ENCODE measurements around the gene AJAP1.

AJAP1 gene

GRCh38 chr1:4689271-4689935 lies 35.0 kb downstream of the AJAP1 start:
- H3K4me3 ChIP-seq (ENCODE audit: low read depth in 1 of 2, low read length in 2 of 2), result no peak overlapping the region
- H3K27ac ChIP-seq (ENCODE audit: low read length), result no peak overlapping the region
- H3K27me3 ChIP-seq (ENCODE audit: low read depth, low read length), result no peaks in the 10 kb centered on the region
- H3K36me3 ChIP-seq (ENCODE audit: control insufficient read depth in 1 of 2, insufficient read depth in 2 of 2, low read length in 2 of 2), result no peaks in the 10 kb centered on the region
- H3K4me1 ChIP-seq (ENCODE audit: control insufficient read depth in 1 of 2, insufficient read depth in 2 of 2, low read length in 2 of 2), result no peaks in the 10 kb centered on the region
- H3K9me3 ChIP-seq (ENCODE audit: control insufficient read depth in 1 of 2, low read length in 2 of 2), result no peaks in the 10 kb centered on the region

GRCh38 chr1:4689941-4690635 lies 35.7 kb downstream of the AJAP1 start:
- Histone ChIP-seq H3K4me3 (ENCODE audit: low read depth in 1 of 2, low read length in 2 of 2) (no peak overlapping the region), H3K36me3 (ENCODE audit: control insufficient read depth in 1 of 2, insufficient read depth in 2 of 2, low read length in 2 of 2) (no peaks in the 10 kb centered on the region), H3K4me1 (ENCODE audit: control insufficient read depth in 1 of 2, insufficient read depth in 2 of 2, low read length in 2 of 2) (no peaks in the 10 kb centered on the region), H3K27ac (ENCODE audit: low read length) (no peak overlapping the region), H3K27me3 (ENCODE audit: low read depth, low read length) (no peaks in the 10 kb centered on the region), H3K9me3 (ENCODE audit: control insufficient read depth in 1 of 2, low read length in 2 of 2) (no peaks in the 10 kb centered on the region)

- H3K4me1 ChIP-seq (ENCODE audit: control insufficient read depth in 1 of 2, insufficient read depth in 2 of 2, low read length in 2 of 2), result no peaks in the 10 kb centered on the region
- H3K36me3 ChIP-seq (ENCODE audit: control insufficient read depth in 1 of 2, insufficient read depth in 2 of 2, low read length in 2 of 2), result no peaks in the 10 kb centered on the region
- no peaks in the 10 kb centered on the region for H3K27me3 ChIP-seq (ENCODE audit: low read depth, low read length)
- H3K9me3 ChIP-seq (ENCODE audit: control insufficient read depth in 1 of 2, low read length in 2 of 2), result peaks cover 0 to 3% of the 10 kb centered on the region in 2 donors
- H3K4me3 ChIP-seq (ENCODE audit: low read depth in 1 of 2, low read length in 2 of 2), result no peak overlapping the region
- no peak overlapping the region for H3K27ac ChIP-seq (ENCODE audit: low read length)
Observed at GRCh38 chr1:4690951-4691675, 36.7 kb downstream of the AJAP1 start.

GRCh38 chr1:4691766-4692405 lies 37.5 kb downstream of the AJAP1 start:
- Histone ChIP-seq H3K27ac (ENCODE audit: low read length) (no peak overlapping the region), H3K4me3 (ENCODE audit: low read depth in 1 of 2, low read length in 2 of 2) (no peak overlapping the region), H3K27me3 (ENCODE audit: low read depth, low read length) (no peaks in the 10 kb centered on the region), H3K36me3 (ENCODE audit: control insufficient read depth in 1 of 2, insufficient read depth in 2 of 2, low read length in 2 of 2) (no peaks in the 10 kb centered on the region), H3K4me1 (ENCODE audit: control insufficient read depth in 1 of 2, insufficient read depth in 2 of 2, low read length in 2 of 2) (no peaks in the 10 kb centered on the region), H3K9me3 (ENCODE audit: control insufficient read depth in 1 of 2, low read length in 2 of 2) (peaks cover 0 to 3% of the 10 kb centered on the region in 2 donors)

- no peaks in the 10 kb centered on the region for H3K27me3 ChIP-seq (ENCODE audit: low read depth, low read length)
- H3K27ac ChIP-seq (ENCODE audit: low read length), result no peak overlapping the region
- H3K4me3 ChIP-seq (ENCODE audit: low read depth in 1 of 2, low read length in 2 of 2), result no peak overlapping the region
- no peaks in the 10 kb centered on the region for H3K36me3 ChIP-seq (ENCODE audit: control insufficient read depth in 1 of 2, insufficient read depth in 2 of 2, low read length in 2 of 2)
- H3K9me3 ChIP-seq (ENCODE audit: control insufficient read depth in 1 of 2, low read length in 2 of 2), result peaks cover 0 to 3% of the 10 kb centered on the region in 2 donors
- H3K4me1 ChIP-seq (ENCODE audit: control insufficient read depth in 1 of 2, insufficient read depth in 2 of 2, low read length in 2 of 2), result no peaks in the 10 kb centered on the region
Observed at GRCh38 chr1:4692437-4692836, 38.0 kb downstream of the AJAP1 start.

- H3K27me3 ChIP-seq (ENCODE audit: low read depth, low read length), result no peaks in the 10 kb centered on the region
- H3K36me3 ChIP-seq (ENCODE audit: control insufficient read depth in 1 of 2, insufficient read depth in 2 of 2, low read length in 2 of 2), result no peaks in the 10 kb centered on the region
- peaks cover 0 to 3% of the 10 kb centered on the region in 2 donors for H3K9me3 ChIP-seq (ENCODE audit: control insufficient read depth in 1 of 2, low read length in 2 of 2)
- H3K27ac ChIP-seq (ENCODE audit: low read length), result no peak overlapping the region
- H3K4me3 ChIP-seq (ENCODE audit: low read depth in 1 of 2, low read length in 2 of 2), result no peak overlapping the region
- H3K4me1 ChIP-seq (ENCODE audit: control insufficient read depth in 1 of 2, insufficient read depth in 2 of 2, low read length in 2 of 2), result no peaks in the 10 kb centered on the region
Observed at GRCh38 chr1:4693331-4693730, 38.9 kb downstream of the AJAP1 start.

- H3K27me3 ChIP-seq (ENCODE audit: low read depth, low read length), result no peaks in the 10 kb centered on the region
- H3K9me3 ChIP-seq (ENCODE audit: control insufficient read depth in 1 of 2, low read length in 2 of 2), result peaks cover 0 to 3% of the 10 kb centered on the region in 2 donors
- no peak overlapping the region for H3K27ac ChIP-seq (ENCODE audit: low read length)
- H3K4me3 ChIP-seq (ENCODE audit: low read depth in 1 of 2, low read length in 2 of 2), result no peak overlapping the region
- no peaks in the 10 kb centered on the region for H3K36me3 ChIP-seq (ENCODE audit: control insufficient read depth in 1 of 2, insufficient read depth in 2 of 2, low read length in 2 of 2)
- no peaks in the 10 kb centered on the region for H3K4me1 ChIP-seq (ENCODE audit: control insufficient read depth in 1 of 2, insufficient read depth in 2 of 2, low read length in 2 of 2)
Observed at GRCh38 chr1:4693891-4694290, 39.5 kb downstream of the AJAP1 start.

- H3K27me3 ChIP-seq (ENCODE audit: low read depth, low read length), result no peaks in the 10 kb centered on the region
- peaks cover 0 to 3% of the 10 kb centered on the region in 2 donors for H3K9me3 ChIP-seq (ENCODE audit: control insufficient read depth in 1 of 2, low read length in 2 of 2)
- no peaks in the 10 kb centered on the region for H3K36me3 ChIP-seq (ENCODE audit: control insufficient read depth in 1 of 2, insufficient read depth in 2 of 2, low read length in 2 of 2)
- no peaks in the 10 kb centered on the region for H3K4me1 ChIP-seq (ENCODE audit: control insufficient read depth in 1 of 2, insufficient read depth in 2 of 2, low read length in 2 of 2)
- H3K27ac ChIP-seq (ENCODE audit: low read length), result no peak overlapping the region
- no peak overlapping the region for H3K4me3 ChIP-seq (ENCODE audit: low read depth in 1 of 2, low read length in 2 of 2)
Observed at GRCh38 chr1:4694492-4694891, 40.1 kb downstream of the AJAP1 start.

GRCh38 chr1:4695241-4695640 lies 40.8 kb downstream of the AJAP1 start:
- Histone ChIP-seq H3K4me3 (ENCODE audit: low read depth in 1 of 2, low read length in 2 of 2) (no peak overlapping the region), H3K4me1 (ENCODE audit: control insufficient read depth in 1 of 2, insufficient read depth in 2 of 2, low read length in 2 of 2) (no peaks in the 10 kb centered on the region), H3K27me3 (ENCODE audit: low read depth, low read length) (no peaks in the 10 kb centered on the region), H3K9me3 (ENCODE audit: control insufficient read depth in 1 of 2, low read length in 2 of 2) (peaks cover 0 to 3% of the 10 kb centered on the region in 2 donors), H3K36me3 (ENCODE audit: control insufficient read depth in 1 of 2, insufficient read depth in 2 of 2, low read length in 2 of 2) (no peaks in the 10 kb centered on the region), H3K27ac (ENCODE audit: low read length) (no peak overlapping the region)

GRCh38 chr1:4696161-4696745 lies 41.8 kb downstream of the AJAP1 start:
- Histone ChIP-seq H3K4me3 (ENCODE audit: low read depth in 1 of 2, low read length in 2 of 2) (no peak overlapping the region), H3K4me1 (ENCODE audit: control insufficient read depth in 1 of 2, insufficient read depth in 2 of 2, low read length in 2 of 2) (no peaks in the 10 kb centered on the region), H3K36me3 (ENCODE audit: control insufficient read depth in 1 of 2, insufficient read depth in 2 of 2, low read length in 2 of 2) (no peaks in the 10 kb centered on the region), H3K9me3 (ENCODE audit: control insufficient read depth in 1 of 2, low read length in 2 of 2) (peaks cover 0 to 3% of the 10 kb centered on the region in 2 donors), H3K27ac (ENCODE audit: low read length) (no peak overlapping the region), H3K27me3 (ENCODE audit: low read depth, low read length) (no peaks in the 10 kb centered on the region)

- no peaks in the 10 kb centered on the region for H3K36me3 ChIP-seq (ENCODE audit: control insufficient read depth in 1 of 2, insufficient read depth in 2 of 2, low read length in 2 of 2)
- H3K4me1 ChIP-seq (ENCODE audit: control insufficient read depth in 1 of 2, insufficient read depth in 2 of 2, low read length in 2 of 2), result no peaks in the 10 kb centered on the region
- peaks cover 0 to 3% of the 10 kb centered on the region in 2 donors for H3K9me3 ChIP-seq (ENCODE audit: control insufficient read depth in 1 of 2, low read length in 2 of 2)
- H3K4me3 ChIP-seq (ENCODE audit: low read depth in 1 of 2, low read length in 2 of 2), result no peak overlapping the region
- H3K27me3 ChIP-seq (ENCODE audit: low read depth, low read length), result no peaks in the 10 kb centered on the region
- no peak overlapping the region for H3K27ac ChIP-seq (ENCODE audit: low read length)
Observed at GRCh38 chr1:4696753-4697152, 42.3 kb downstream of the AJAP1 start.
